ENCODE measurements around the gene VGLL2. TPM values are rescaled to one million over a fixed set of nuclear protein-coding genes. Genes with fewer than 3 reads are reported as not detected.

VGLL2 gene
- total RNA-seq, 1 experiment from 2014 or later = not detected

GRCh38 chr6:117264692-117265409 is 507 bp upstream of the VGLL2 start:
- Histone ChIP-seq H3K4me1 (ENCODE audit: low read length) (no peaks in the 10 kb centered on the region), H2AFZ (ENCODE audit: low read length) (no peak overlapping the region), H3K4me3 (ENCODE audit: low read length) (no peak overlapping the region), H3K9ac (ENCODE audit: low read length) (no peak overlapping the region), H3K4me2 (ENCODE audit: low read depth, low read length, poor library complexity, severe bottlenecking) (no peak overlapping the region), H4K20me1 (ENCODE audit: insufficient read depth, low read depth, low read length) (no peaks in the 10 kb centered on the region), H3K27ac (ENCODE audit: low read length) (no peak overlapping the region), H3K27me3 (ENCODE audit: low read length) (no peaks in the 10 kb centered on the region), H3K9me2 (replicated peaks; ENCODE audit: insufficient read depth, low read length) (no peaks in the 10 kb centered on the region), H3K9me3 (ENCODE audit: low read length) (no peaks in the 10 kb centered on the region), H3K79me2 (ENCODE audit: low read length) (no peaks in the 10 kb centered on the region), H3K36me3 (ENCODE audit: insufficient read depth, low read length) (no peaks in the 10 kb centered on the region)
- DNase-seq = no peak

- H3K4me2 ChIP-seq (ENCODE audit: low read depth, low read length, poor library complexity, severe bottlenecking) = no peak overlapping the region
- no peak overlapping the region for H2AFZ ChIP-seq (ENCODE audit: low read length)
- no peak overlapping the region for H3K4me3 ChIP-seq (ENCODE audit: low read length)
- H3K9me3 ChIP-seq (ENCODE audit: low read length) = no peaks in the 10 kb centered on the region
- H3K27ac ChIP-seq (ENCODE audit: low read length) = no peak overlapping the region
- H3K9me2 ChIP-seq (replicated peaks; ENCODE audit: insufficient read depth, low read length) = no peaks in the 10 kb centered on the region
- no peak overlapping the region for H3K9ac ChIP-seq (ENCODE audit: low read length)
- DNase-seq = no peak
- H3K4me1 ChIP-seq (ENCODE audit: low read length) = no peaks in the 10 kb centered on the region
- H3K79me2 ChIP-seq (ENCODE audit: low read length) = no peaks in the 10 kb centered on the region
- H4K20me1 ChIP-seq (ENCODE audit: insufficient read depth, low read depth, low read length) = no peaks in the 10 kb centered on the region
- H3K36me3 ChIP-seq (ENCODE audit: insufficient read depth, low read length) = no peaks in the 10 kb centered on the region
- H3K27me3 ChIP-seq (ENCODE audit: low read length) = no peaks in the 10 kb centered on the region
Observed at GRCh38 chr6:117266257-117267053, 1.1 kb downstream of the VGLL2 start.

GRCh38 chr6:117267054-117267347 is 1.6 kb downstream of the VGLL2 start:
- DNase-seq = no peak
- no peak overlapping the region for H2AFZ ChIP-seq (ENCODE audit: low read length)
- no peak overlapping the region for H3K4me2 ChIP-seq (ENCODE audit: low read depth, low read length, poor library complexity, severe bottlenecking)
- H3K9me2 ChIP-seq (replicated peaks; ENCODE audit: insufficient read depth, low read length) = no peaks in the 10 kb centered on the region
- H3K27ac ChIP-seq (ENCODE audit: low read length) = no peak overlapping the region
- H3K9ac ChIP-seq (ENCODE audit: low read length) = no peak overlapping the region
- no peaks in the 10 kb centered on the region for H3K27me3 ChIP-seq (ENCODE audit: low read length)
- H3K9me3 ChIP-seq (ENCODE audit: low read length) = no peaks in the 10 kb centered on the region
- no peaks in the 10 kb centered on the region for H3K4me1 ChIP-seq (ENCODE audit: low read length)
- H3K79me2 ChIP-seq (ENCODE audit: low read length) = no peaks in the 10 kb centered on the region
- no peaks in the 10 kb centered on the region for H3K36me3 ChIP-seq (ENCODE audit: insufficient read depth, low read length)
- H3K4me3 ChIP-seq (ENCODE audit: low read length) = no peak overlapping the region
- no peaks in the 10 kb centered on the region for H4K20me1 ChIP-seq (ENCODE audit: insufficient read depth, low read depth, low read length)

- peak; percentile 54 for DNase-seq
- no peaks in the 10 kb centered on the region for H3K9me3 ChIP-seq (ENCODE audit: low read length)
- no peak overlapping the region for H2AFZ ChIP-seq (ENCODE audit: low read length)
- no peak overlapping the region for H3K9ac ChIP-seq (ENCODE audit: low read length)
- H3K4me3 ChIP-seq (ENCODE audit: low read length) = no peak overlapping the region
- no peaks in the 10 kb centered on the region for H3K4me1 ChIP-seq (ENCODE audit: low read length)
- no peaks in the 10 kb centered on the region for H3K27me3 ChIP-seq (ENCODE audit: low read length)
- no peaks in the 10 kb centered on the region for H3K79me2 ChIP-seq (ENCODE audit: low read length)
- no peaks in the 10 kb centered on the region for H3K9me2 ChIP-seq (replicated peaks; ENCODE audit: insufficient read depth, low read length)
- H3K36me3 ChIP-seq (ENCODE audit: insufficient read depth, low read length) = no peaks in the 10 kb centered on the region
- H4K20me1 ChIP-seq (ENCODE audit: insufficient read depth, low read depth, low read length) = no peaks in the 10 kb centered on the region
- H3K27ac ChIP-seq (ENCODE audit: low read length) = no peak overlapping the region
- H3K4me2 ChIP-seq (ENCODE audit: low read depth, low read length, poor library complexity, severe bottlenecking) = no peak overlapping the region
Observed at GRCh38 chr6:117267766-117268534, 2.6 kb downstream of the VGLL2 start.

- H3K27ac ChIP-seq (ENCODE audit: low read length) = no peak overlapping the region
- H3K4me1 ChIP-seq (ENCODE audit: low read length) = no peaks in the 10 kb centered on the region
- no peaks in the 10 kb centered on the region for H3K27me3 ChIP-seq (ENCODE audit: low read length)
- no peak overlapping the region for H3K9ac ChIP-seq (ENCODE audit: low read length)
- no peak overlapping the region for H3K4me3 ChIP-seq (ENCODE audit: low read length)
- H3K79me2 ChIP-seq (ENCODE audit: low read length) = no peaks in the 10 kb centered on the region
- H4K20me1 ChIP-seq (ENCODE audit: insufficient read depth, low read depth, low read length) = no peaks in the 10 kb centered on the region
- no peaks in the 10 kb centered on the region for H3K9me3 ChIP-seq (ENCODE audit: low read length)
- no peaks in the 10 kb centered on the region for H3K9me2 ChIP-seq (replicated peaks; ENCODE audit: insufficient read depth, low read length)
- DNase-seq = no peak
- H3K36me3 ChIP-seq (ENCODE audit: insufficient read depth, low read length) = no peaks in the 10 kb centered on the region
- no peak overlapping the region for H3K4me2 ChIP-seq (ENCODE audit: low read depth, low read length, poor library complexity, severe bottlenecking)
- no peak overlapping the region for H2AFZ ChIP-seq (ENCODE audit: low read length)
Observed at GRCh38 chr6:117268924-117269323, 3.6 kb downstream of the VGLL2 start.

- DNase-seq = no peak
- H3K27ac ChIP-seq (ENCODE audit: low read length) = no peak overlapping the region
- H3K79me2 ChIP-seq (ENCODE audit: low read length) = no peaks in the 10 kb centered on the region
- no peaks in the 10 kb centered on the region for H3K4me1 ChIP-seq (ENCODE audit: low read length)
- no peak overlapping the region for H3K9ac ChIP-seq (ENCODE audit: low read length)
- H3K4me2 ChIP-seq (ENCODE audit: low read depth, low read length, poor library complexity, severe bottlenecking) = no peak overlapping the region
- no peak overlapping the region for H2AFZ ChIP-seq (ENCODE audit: low read length)
- no peaks in the 10 kb centered on the region for H3K9me2 ChIP-seq (replicated peaks; ENCODE audit: insufficient read depth, low read length)
- H3K36me3 ChIP-seq (ENCODE audit: insufficient read depth, low read length) = no peaks in the 10 kb centered on the region
- H3K27me3 ChIP-seq (ENCODE audit: low read length) = no peaks in the 10 kb centered on the region
- H3K9me3 ChIP-seq (ENCODE audit: low read length) = no peaks in the 10 kb centered on the region
- no peak overlapping the region for H3K4me3 ChIP-seq (ENCODE audit: low read length)
- H4K20me1 ChIP-seq (ENCODE audit: insufficient read depth, low read depth, low read length) = no peaks in the 10 kb centered on the region
Observed at GRCh38 chr6:117269638-117270054, 4.3 kb downstream of the VGLL2 start.

GRCh38 chr6:117270055-117270842 is 4.9 kb downstream of the VGLL2 start:
- no peaks in the 10 kb centered on the region for H3K36me3 ChIP-seq (ENCODE audit: insufficient read depth, low read length)
- no peaks in the 10 kb centered on the region for H3K9me2 ChIP-seq (replicated peaks; ENCODE audit: insufficient read depth, low read length)
- no peak overlapping the region for H3K4me2 ChIP-seq (ENCODE audit: low read depth, low read length, poor library complexity, severe bottlenecking)
- no peaks in the 10 kb centered on the region for H3K79me2 ChIP-seq (ENCODE audit: low read length)
- H4K20me1 ChIP-seq (ENCODE audit: insufficient read depth, low read depth, low read length) = no peaks in the 10 kb centered on the region
- H3K27me3 ChIP-seq (ENCODE audit: low read length) = no peaks in the 10 kb centered on the region
- H2AFZ ChIP-seq (ENCODE audit: low read length) = no peak overlapping the region
- H3K27ac ChIP-seq (ENCODE audit: low read length) = no peak overlapping the region
- no peak overlapping the region for H3K9ac ChIP-seq (ENCODE audit: low read length)
- no peak for DNase-seq
- no peak overlapping the region for H3K4me3 ChIP-seq (ENCODE audit: low read length)
- no peaks in the 10 kb centered on the region for H3K9me3 ChIP-seq (ENCODE audit: low read length)
- H3K4me1 ChIP-seq (ENCODE audit: low read length) = no peaks in the 10 kb centered on the region

Data from Karpas-422 (cell line).